ENCODE results near the gene MCEMP1. TPM values are rescaled to one million over a fixed set of nuclear protein-coding genes. Genes with fewer than 3 reads are reported as not detected.
"Not testable (repeated sequence)": the region's sequence is repeated elsewhere in the genome, so short reads cannot be mapped to it uniquely, and the experiment has no call there.

Gene MCEMP1
- total RNA-seq, 4 donors from 2014 or later, result 0.29 to 0.97 TPM; not detected in 2

DNA sequence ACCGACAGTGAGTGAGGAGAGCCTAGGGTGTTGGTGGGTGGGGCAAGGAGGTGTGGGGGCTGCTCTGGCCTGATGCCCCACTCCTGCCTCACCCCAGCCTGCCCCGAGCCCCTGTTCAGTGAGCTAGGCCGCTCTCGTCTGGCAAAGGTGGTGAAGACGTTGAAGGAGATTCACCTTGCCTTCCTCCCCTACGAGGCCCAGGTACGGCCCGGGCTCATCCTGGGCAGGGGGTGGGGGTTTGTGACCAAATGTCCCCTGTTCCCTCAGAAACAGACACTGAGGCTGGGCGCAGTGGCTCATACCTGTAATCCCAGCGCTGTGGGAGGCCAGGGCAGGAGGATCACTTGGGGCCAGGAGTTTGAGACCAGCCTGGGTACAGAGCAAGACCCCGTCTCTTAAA is 36.1 kb upstream of the MCEMP1 start:
- TF ChIP-seq POLR2A (IDR thresholded peaks at IDR 0.05), result no peak
- no peak for TF ChIP-seq CTCF (IDR thresholded peaks at IDR 0.05)
- 100% methylated on average over 3 to 5 of the region's 11 CpGs for WGBS, 2 donors
- Histone ChIP-seq H3K27me3 (peaks cover 0 to 64% (median 0%) of the 10 kb centered on the region in 4 donors), H3K4me3 (no peak overlapping the region), H3K36me3 (peaks cover 0 to 37% (median 0%) of the 10 kb centered on the region in 3 donors), H3K4me1 (peaks cover 0 to 31% (median 0%) of the 10 kb centered on the region in 3 donors), H3K9me3 (no peaks in the 10 kb centered on the region), H3K27ac (no peak overlapping the region)
- DNase-seq, result no peak
- intact Hi-C loops (cut with DNase I), result no loop called here

DNA sequence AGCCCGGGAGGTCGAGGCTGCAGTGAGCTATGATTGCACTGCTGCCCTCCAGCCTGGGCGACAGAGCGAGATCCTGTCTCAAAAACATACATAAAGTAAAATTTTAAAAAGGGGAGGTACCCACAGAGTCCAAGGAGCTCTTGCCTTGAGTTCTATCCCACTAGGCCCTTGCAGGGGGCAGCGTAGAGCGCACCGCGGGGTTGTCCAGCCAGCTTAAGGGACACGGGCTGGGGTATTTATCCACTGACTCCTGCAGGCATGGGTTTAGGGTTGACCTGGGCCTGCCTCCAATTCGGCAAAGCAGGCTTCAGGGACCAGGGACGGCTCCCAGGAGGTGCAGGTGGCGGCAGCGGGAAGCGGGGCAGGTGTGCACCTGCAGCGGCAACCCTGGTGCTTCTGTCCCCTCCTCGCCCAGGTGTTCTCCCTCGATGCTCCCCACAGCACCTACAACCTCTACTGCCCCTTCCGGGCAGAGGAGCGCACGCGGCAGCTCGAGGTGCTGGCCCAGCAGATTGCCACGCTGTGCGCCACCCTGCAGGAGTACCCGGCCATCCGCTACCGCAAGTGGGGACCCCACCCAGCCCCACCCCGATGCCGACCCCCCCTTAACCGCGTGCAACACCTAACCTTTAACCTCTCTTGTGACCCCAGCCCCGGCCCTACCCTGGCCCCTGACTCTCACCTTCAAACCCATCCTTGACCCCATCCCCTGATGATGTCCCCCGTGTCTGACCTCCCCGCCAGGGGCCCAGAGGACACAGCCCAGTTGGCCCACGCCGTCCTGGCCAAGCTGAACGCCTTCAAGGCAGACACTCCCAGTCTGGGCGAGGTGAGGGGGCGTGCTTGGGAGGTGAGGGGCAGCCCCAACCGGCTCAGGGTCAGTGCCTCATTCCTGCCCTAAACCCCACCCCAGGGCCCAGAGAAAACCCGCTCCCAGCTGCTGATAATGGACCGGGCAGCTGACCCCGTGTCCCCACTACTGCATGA is 35.3 kb upstream of the MCEMP1 start:
- intact Hi-C loops (cut with DNase I), result no loop called here
- Histone ChIP-seq H3K27ac (no peak overlapping the region), H3K4me1 (peaks cover 0 to 23% (median 0%) of the 10 kb centered on the region in 3 donors), H3K4me3 (no peak overlapping the region), H3K36me3 (peaks cover 0 to 44% (median 4%) of the 10 kb centered on the region in 3 donors), H3K27me3 (peaks cover 0 to 63% (median 0%) of the 10 kb centered on the region in 4 donors), H3K9me3 (no peaks in the 10 kb centered on the region)
- no peak for DNase-seq
- TF ChIP-seq CTCF (IDR thresholded peaks at IDR 0.05) (no peak), POLR2A (IDR thresholded peaks at IDR 0.05) (no peak)
- 85 to 89% methylated on average over 10 to 14 of the region's 43 CpGs for WGBS, 2 donors

GRCh38 chr19:7642295-7643030 is 34.4 kb upstream of the MCEMP1 start:
- H3K27ac ChIP-seq, result no peak overlapping the region
- WGBS, 2 donors, result 92% methylated on average over 14 to 17 of the region's 27 CpGs
- no peak for DNase-seq
- TF ChIP-seq CTCF (IDR thresholded peaks at IDR 0.05), result no peak
- H3K9me3 ChIP-seq, result no peaks in the 10 kb centered on the region
- H3K36me3 ChIP-seq, result peaks cover 0 to 53% (median 4%) of the 10 kb centered on the region in 3 donors
- intact Hi-C loops (cut with DNase I), result no loop called here
- no peak overlapping the region for H3K4me3 ChIP-seq
- peaks cover 0 to 14% (median 0%) of the 10 kb centered on the region in 3 donors for H3K4me1 ChIP-seq
- peaks cover 0 to 62% (median 0%) of the 10 kb centered on the region in 4 donors for H3K27me3 ChIP-seq

GRCh38 chr19:7643031-7643415 is 33.9 kb upstream of the MCEMP1 start:
- Histone ChIP-seq H3K36me3 (peaks cover 0 to 57% (median 4%) of the 10 kb centered on the region in 3 donors), H3K4me1 (peaks cover 0 to 9% (median 0%) of the 10 kb centered on the region in 3 donors), H3K27ac (no peak overlapping the region), H3K9me3 (no peaks in the 10 kb centered on the region), H3K4me3 (no peak overlapping the region), H3K27me3 (peaks cover 0 to 56% (median 0%) of the 10 kb centered on the region in 4 donors)
- no peak for DNase-seq
- TF ChIP-seq CTCF (IDR thresholded peaks at IDR 0.05) (no peak), POLR2A (IDR thresholded peaks at IDR 0.05) (no peak)
- 93% methylated on average over 5 to 8 of the region's 8 CpGs for WGBS, 2 donors
- intact Hi-C loops (cut with DNase I), result no loop called here

DNA sequence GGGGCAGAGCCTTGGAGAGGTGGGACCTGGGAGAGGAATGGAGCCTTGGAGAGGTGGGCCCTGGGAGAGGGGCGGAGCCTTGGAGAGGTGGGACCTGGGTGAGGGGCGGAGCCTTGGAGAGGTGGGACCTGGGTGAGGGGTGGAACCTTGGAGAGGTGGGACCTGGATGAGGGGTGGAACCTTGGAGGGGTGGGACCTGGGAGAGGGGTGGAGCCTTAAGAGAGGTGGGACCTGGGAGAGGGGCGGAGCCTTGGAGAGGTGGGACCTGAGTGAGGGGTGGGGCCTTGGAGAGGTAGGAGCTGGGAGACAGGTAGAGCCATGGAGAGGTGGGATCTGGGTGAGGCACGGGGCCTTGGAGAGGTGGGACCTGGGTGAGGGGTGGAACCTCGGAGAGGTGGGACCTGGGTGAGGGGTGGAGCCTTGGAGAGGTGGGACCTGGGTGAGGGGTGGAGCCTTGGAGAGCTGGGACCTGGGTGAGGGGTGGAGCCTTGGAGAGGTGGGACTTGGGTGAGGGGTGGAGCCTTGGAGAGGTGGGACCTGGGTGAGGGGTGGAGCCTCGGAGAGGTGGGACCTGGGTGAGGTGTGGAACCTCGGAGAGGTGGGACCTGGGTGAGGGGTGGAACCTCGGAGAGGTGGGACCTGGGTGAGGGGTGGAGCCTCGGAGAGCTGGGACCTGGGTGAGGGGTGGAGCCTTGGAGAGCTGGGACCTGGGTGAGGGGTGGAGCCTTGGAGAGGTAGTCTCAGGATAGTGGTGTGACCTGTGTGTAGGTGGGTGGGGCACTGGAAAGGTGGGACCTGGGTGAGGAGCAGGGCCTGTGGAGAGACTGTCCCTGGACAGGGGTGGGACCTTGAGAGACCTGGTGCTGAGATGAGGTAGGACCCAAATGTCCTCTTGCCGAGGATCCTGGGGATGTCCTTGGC is 33.0 kb upstream of the MCEMP1 start:
- H3K4me1 ChIP-seq; H3K4me3 ChIP-seq; H3K27ac ChIP-seq; DNase-seq; H3K9me3 ChIP-seq; intact Hi-C loops (cut with DNase I): not testable (repeated sequence)
- WGBS, 2 donors, result 57 to 64% methylated on average over 8 to 9 of the region's 10 CpGs
- Histone ChIP-seq H3K27me3 (peaks cover 0 to 49% (median 0%) of the 10 kb centered on the region in 4 donors), H3K36me3 (peaks cover 0 to 57% (median 4%) of the 10 kb centered on the region in 3 donors)

Data from esophagus squamous epithelium (tissue), 5 donors.